ENCODE results near the gene CHRD.

DNA sequence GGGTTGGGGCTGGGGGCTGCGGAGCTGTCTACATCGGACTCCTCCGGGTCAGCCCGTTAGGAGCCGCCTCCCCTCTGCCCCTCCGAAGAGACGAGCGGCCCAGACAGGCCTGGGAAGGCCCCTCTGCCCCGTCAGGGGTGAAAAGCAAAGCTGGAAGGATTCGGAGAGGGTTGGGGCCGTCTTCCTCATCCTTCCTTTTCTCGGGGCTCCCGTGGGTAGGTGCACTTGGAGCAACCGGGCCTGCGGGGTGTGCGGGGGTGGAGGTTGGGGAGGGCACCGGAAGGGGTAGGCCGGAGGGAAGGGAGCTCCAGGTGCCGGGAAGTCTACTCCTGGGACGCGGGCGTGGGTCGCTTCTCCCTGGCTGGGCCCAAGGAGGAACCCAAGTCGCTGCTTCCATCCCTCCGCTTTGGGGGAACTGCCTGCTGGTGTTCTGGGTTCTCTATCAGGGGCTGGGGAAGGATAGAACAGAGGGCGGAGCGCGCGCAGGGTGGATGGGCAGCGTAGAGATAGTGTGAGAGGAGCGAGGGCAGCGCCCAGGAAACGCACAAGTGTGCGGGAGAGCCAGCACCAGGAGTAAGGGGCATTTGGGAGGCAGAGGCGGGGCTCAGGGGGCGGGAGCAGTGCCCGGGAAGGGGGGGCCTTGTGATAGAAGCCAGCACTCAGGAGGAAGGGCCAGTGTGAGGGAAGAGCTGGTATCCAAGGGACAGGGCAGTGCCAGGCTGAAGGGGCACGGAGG lies 17.8 kb upstream of the CHRD start:
- TF ChIP-seq, protein P1, sequence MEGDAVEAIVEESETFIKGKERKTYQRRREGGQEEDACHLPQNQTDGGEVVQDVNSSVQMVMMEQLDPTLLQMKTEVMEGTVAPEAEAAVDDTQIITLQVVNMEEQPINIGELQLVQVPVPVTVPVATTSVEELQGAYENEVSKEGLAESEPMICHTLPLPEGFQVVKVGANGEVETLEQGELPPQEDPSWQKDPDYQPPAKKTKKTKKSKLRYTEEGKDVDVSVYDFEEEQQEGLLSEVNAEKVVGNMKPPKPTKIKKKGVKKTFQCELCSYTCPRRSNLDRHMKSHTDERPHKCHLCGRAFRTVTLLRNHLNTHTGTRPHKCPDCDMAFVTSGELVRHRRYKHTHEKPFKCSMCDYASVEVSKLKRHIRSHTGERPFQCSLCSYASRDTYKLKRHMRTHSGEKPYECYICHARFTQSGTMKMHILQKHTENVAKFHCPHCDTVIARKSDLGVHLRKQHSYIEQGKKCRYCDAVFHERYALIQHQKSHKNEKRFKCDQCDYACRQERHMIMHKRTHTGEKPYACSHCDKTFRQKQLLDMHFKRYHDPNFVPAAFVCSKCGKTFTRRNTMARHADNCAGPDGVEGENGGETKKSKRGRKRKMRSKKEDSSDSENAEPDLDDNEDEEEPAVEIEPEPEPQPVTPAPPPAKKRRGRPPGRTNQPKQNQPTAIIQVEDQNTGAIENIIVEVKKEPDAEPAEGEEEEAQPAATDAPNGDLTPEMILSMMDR (IDR thresholded peaks at IDR 0.05): no peak
- TF ChIP-seq POLR2AphosphoS5 (IDR thresholded peaks at IDR 0.05): peak in 2 of 3 donors; percentile 8 to 31

Data from stomach (tissue), 4 donors.